Measurements from ENCODE around the gene TEKT5.

- TF ChIP-seq CTCF (IDR thresholded peaks at IDR 0.05; ENCODE audit: low read depth, low read length) = no peak
- TF ChIP-seq EZH2phosphoT487 (IDR thresholded peaks at IDR 0.05; ENCODE audit: low read depth) = no peak
Measured at GRCh38 chr16:10616419-10616755, 78.3 kb downstream of the TEKT5 start.
